AG04449 (cell line): ENCODE measurements around the gene RNASEL.

ENCODE experiments used
- CTCF ChIA-PET: fragments of 350-600 bp; formaldehyde crosslinking; extraction: SDS; loops from one replicate; lab custom pipeline; 2021; ENCODE audit warnings: antibody characterized with exemption; lab: Yijun Ruan, JAX
- POLR2A ChIA-PET: fragments of 400-600, 350-600 bp; formaldehyde crosslinking; extraction: SDS; loops from one replicate; lab custom pipeline; 2020; ENCODE audit warnings: antibody characterized with exemption, inconsistent platforms; lab: Yijun Ruan, JAX
- DNase-seq: peaks from one replicate; pipeline ENCODE4 v3.0.0-alpha.2; 2010; ENCODE audit warnings: low read depth, low spot score
- H3K4me3 ChIP-seq: 2 replicates; pipeline ENCODE4 v1.5.1; 2011; ENCODE audit warnings: low read depth, mild to moderate bottlenecking, control low read depth, low read length
- CTCF ChIP-seq: IDR thresholded peaks from one replicate; pipeline ENCODE4 v1.5.1; 2011; ENCODE audit warnings: mild to moderate bottlenecking, moderate library complexity, low read length, control low read depth, inconsistent platforms; ENCODE audit not compliant: insufficient read depth; ENCODE audit errors: missing control alignments

The RNASEL gene

GRCh38 chr1:182599339-182599738 lies 10.3 kb upstream of the RNASEL start:
- H3K4me3 ChIP-seq, result no peak overlapping the region
- no peak for DNase-seq
- ChIA-PET CTCF (interaction anchor here (0.5 to 23.1 kb wide), 8 partner anchors 10 to 187 kb away, joined by 3 to 997 read pairs (median 11); partner anchors contain the start of genes NPL, RGS16 and RNASEL), POLR2A (no interaction called here)
- no peak for TF ChIP-seq CTCF

GRCh38 chr1:182598296-182598695 lies 9.2 kb upstream of the RNASEL start:
- TF ChIP-seq CTCF, result no peak
- ChIA-PET POLR2A (no interaction called here), CTCF (interaction anchor here (1.5 to 23.1 kb wide), 4 partner anchors 9 to 188 kb away, joined by 5 to 997 read pairs (median 124); partner anchors contain the start of genes NPL, RGS16 and RNASEL)
- no peak overlapping the region for H3K4me3 ChIP-seq
- no peak for DNase-seq

GRCh38 chr1:182596934-182597333 lies 7.9 kb upstream of the RNASEL start:
- no peak for TF ChIP-seq CTCF
- POLR2A ChIA-PET, result no interaction called here

GRCh38 chr1:182595641-182596240 lies 6.7 kb upstream of the RNASEL start:
- DNase-seq, result no peak
- CTCF ChIA-PET, result interaction anchor here (0.6 to 23.1 kb wide), 28 partner anchors 7 to 515 kb away, joined by 3 to 997 read pairs (median 4); partner anchors contain the start of genes NPL and RGS16
- no peak overlapping the region for H3K4me3 ChIP-seq
- POLR2A ChIA-PET, result no interaction called here
- peak; percentile 74 for TF ChIP-seq CTCF

More at GRCh38 chr1:182596934-182597333, 7.9 kb upstream of the RNASEL start:
- DNase-seq, result no peak
- H3K4me3 ChIP-seq, result no peak overlapping the region
- CTCF ChIA-PET, result interaction anchor here (0.8 to 23.1 kb wide), 5 partner anchors 14 to 241 kb away, joined by 3 to 997 read pairs (median 6); partner anchors contain the start of genes NPL and RGS16

GRCh38 chr1:182589931-182590330 lies 875 bp upstream of the RNASEL start:
- DNase-seq, result no peak
- H3K4me3 ChIP-seq, result no peak overlapping the region
- no peak for TF ChIP-seq CTCF
- CTCF ChIA-PET, result interaction anchor here (1.6 to 23.1 kb wide), 3 partner anchors 11 to 447 kb away, joined by 5 to 997 read pairs (median 65); partner anchors contain the start of gene NPL
- POLR2A ChIA-PET, result no interaction called here

GRCh38 chr1:182589520-182589919 lies 464 bp upstream of the RNASEL start:
- CTCF ChIA-PET, result interaction anchor here (1.6 to 23.1 kb wide), 3 partner anchors 11 to 446 kb away, joined by 5 to 997 read pairs (median 65); partner anchors contain the start of gene NPL
- POLR2A ChIA-PET, result no interaction called here
- TF ChIP-seq CTCF, result no peak
- H3K4me3 ChIP-seq, result no peak overlapping the region
- no peak for DNase-seq
